GM21360 (cell line): Measurements from ENCODE around the gene MAN2A2.

Source experiments
- ATAC-seq: cut with Tn5 transposase; IDR thresholded peaks from one replicate; pipeline ENCODE4 v1.9.1; 2021; ENCODE audit warnings: mild to moderate bottlenecking, moderate library complexity; ENCODE audit not compliant: unreplicated experiment

Gene MAN2A2

GRCh38 chr15:90938261-90938660 is 35.2 kb downstream of the MAN2A2 start:
- no peak for ATAC-seq

GRCh38 chr15:90939756-90940155 is 36.7 kb downstream of the MAN2A2 start:
- ATAC-seq: no peak

GRCh38 chr15:90941038-90941437 is 37.9 kb downstream of the MAN2A2 start:
- no peak for ATAC-seq

- ATAC-seq: no peak
Observed at GRCh38 chr15:90942354-90943120, 39.4 kb downstream of the MAN2A2 start.

GRCh38 chr15:90945091-90945490 is 42.0 kb downstream of the MAN2A2 start:
- no peak for ATAC-seq

- no peak for ATAC-seq
Observed at GRCh38 chr15:90946538-90946937, 43.4 kb downstream of the MAN2A2 start.

- ATAC-seq: no peak
Observed at GRCh38 chr15:90946941-90947576, 44.0 kb downstream of the MAN2A2 start.

GRCh38 chr15:90947577-90948357 is 44.7 kb downstream of the MAN2A2 start:
- no peak for ATAC-seq

GRCh38 chr15:90948506-90948905 is 45.4 kb downstream of the MAN2A2 start:
- ATAC-seq: no peak

- no peak for ATAC-seq
Observed at GRCh38 chr15:90949979-90950675, 47.0 kb downstream of the MAN2A2 start.

- no peak for ATAC-seq
Observed at GRCh38 chr15:90950676-90951075, 47.6 kb downstream of the MAN2A2 start.

- ATAC-seq: no peak
Observed at GRCh38 chr15:90952901-90953677, 50.0 kb downstream of the MAN2A2 start.

- ATAC-seq: no peak
Observed at GRCh38 chr15:90953947-90954711, 51.0 kb downstream of the MAN2A2 start.

- ATAC-seq: peak; percentile 88
Observed at GRCh38 chr15:90954712-90955623, 51.9 kb downstream of the MAN2A2 start, which contains the start of gene RCCD1. RCCD1 (plus strand) TSS chr15:90954884; CDS start chr15:90956735, 1,851 bp downstream.

GRCh38 chr15:90955624-90956273 is 52.6 kb downstream of the MAN2A2 start:
- ATAC-seq: no peak

- ATAC-seq: peak; percentile 22
Observed at GRCh38 chr15:90956274-90957030, 53.4 kb downstream of the MAN2A2 start.
